NCI-H460 (cell line): Measurements from ENCODE around the gene ABCC2. TPM values are rescaled to one million over a fixed set of nuclear protein-coding genes. Genes with fewer than 3 reads are reported as not detected.
"Not testable (repeated sequence)": the region's sequence is repeated elsewhere in the genome, so short reads cannot be mapped to it uniquely, and the experiment has no call there.

Experiments used
- DNase-seq: peaks from one replicate; pipeline ENCODE4 v3.0.0-alpha.2; 2016; ENCODE audit warnings: low read depth; ENCODE audit errors: extremely low read depth
- polyA plus RNA-seq: library from polyadenylated mRNA; depleted of rRNA; stranded (reverse); fragments of >200 nt; gene quantifications from 2 replicates; pipeline ENCODE4 v1.2.3, GENCODE V29; 2014; cell fraction: nucleus; rRNA removed
- total RNA-seq: library from RNA; depleted of rRNA; stranded (reverse); fragments of >200 nt; shearing (Covaris generic); gene quantifications from 2 replicates; pipeline ENCODE4 v1.2.3, GENCODE V29; 2014; rRNA removed

ABCC2 gene
- total RNA-seq: 191 and 232 TPM in 2 replicates
- 403 and 538 TPM in 2 replicates for polyA plus RNA-seq

DNA sequence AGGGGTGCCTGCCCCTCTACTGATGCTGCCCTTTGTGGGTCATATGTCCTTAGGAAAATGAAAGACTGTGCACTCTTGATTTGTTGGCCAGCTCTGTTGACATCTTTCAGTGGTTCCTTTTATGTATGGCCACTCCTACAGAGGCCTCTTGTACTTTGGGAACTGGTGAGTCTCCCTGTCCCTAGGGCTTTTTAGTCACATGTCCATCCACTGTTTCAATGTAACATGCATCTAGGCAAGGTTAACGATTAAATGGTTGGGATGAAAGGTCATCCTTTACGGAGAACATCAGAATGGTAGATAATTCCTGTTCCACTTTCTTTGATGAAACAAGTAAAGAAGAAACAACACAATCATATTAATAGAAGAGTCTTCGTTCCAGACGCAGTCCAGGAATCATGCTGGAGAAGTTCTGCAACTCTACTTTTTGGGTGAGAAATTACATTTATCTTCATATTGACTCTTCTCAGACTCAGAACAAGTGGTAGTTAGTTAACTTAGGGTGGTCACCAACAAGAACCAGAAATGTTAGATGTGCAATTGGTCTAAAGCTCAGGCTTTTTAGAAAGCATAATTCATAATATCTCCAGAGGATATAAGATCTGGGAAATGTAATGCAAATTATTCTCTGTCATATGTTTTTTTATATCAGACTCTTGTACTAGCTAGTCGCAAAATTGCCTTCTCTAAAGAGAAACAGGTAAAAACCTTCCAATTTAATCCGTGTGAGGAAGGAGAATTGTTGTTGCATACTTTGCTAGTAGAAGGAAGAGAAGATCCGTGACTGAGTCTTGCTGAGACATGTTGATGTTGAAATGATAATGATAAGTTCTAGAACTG is at the start of gene ABCC2:
Gene ABCC2 (plus strand): TSS at position 194 of the 840 bp plus-strand sequence. CDS start 205 bp downstream, at position 399.
- DNase-seq: peak; percentile 86

DNA sequence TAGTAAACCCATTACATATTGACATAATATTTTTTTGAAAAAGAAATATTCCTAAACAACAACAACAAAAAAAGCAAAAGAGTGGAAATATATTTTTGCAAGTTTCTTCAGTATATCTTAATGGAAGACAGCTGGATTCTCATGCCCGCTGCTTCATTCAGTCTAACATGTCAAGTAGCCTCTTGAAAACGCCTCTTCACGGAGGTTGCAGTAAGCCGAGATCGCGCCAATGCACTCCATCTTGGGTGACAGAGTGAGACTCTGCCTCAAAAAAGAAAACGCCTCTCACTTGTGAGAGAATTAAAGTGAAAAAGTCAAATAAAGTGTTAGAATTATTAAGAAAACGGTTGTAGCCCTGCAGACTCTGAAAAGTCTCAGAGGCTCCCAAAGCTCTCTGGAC is 49.1 kb upstream of the ABCC2 start:
- no peak for DNase-seq

DNA sequence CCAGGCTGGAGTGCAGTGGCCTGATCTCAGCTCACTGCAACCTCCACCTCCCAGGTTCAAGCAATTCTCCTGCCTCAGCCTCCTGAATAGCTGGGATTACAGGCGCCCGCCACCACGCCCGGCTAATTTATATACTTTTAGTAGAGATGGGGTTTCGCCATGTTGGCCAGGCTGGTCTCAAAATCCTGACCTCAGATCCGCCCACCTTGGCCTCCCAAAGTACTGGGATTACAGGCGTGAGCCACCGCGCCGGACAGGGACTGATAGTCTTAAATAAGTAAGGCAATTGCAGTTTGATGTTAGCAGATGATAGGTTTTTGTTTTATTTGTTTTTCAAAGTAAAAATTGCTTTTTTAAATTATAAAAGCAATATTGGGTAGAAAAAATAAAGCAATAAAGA is 48.3 kb upstream of the ABCC2 start:
- DNase-seq: not testable (repeated sequence)

DNA sequence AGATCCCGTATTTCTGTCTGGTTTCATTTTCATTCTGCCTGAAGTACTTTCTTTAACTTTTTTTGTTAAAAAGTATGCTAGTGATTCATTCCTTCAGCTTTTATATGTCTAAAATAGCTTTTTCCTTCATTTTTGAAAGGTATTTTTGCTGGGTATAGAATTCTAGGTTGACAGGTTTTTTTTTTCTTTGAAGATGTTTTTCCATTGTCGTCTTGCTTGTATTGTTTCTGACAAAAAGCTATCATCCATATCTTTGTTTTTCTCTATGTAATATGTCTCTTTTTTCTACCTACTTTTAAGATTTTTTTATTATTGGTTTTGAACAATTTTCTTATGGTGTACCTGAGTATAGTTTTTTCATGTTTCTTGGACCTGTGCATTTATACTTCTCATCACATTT is 42.2 kb upstream of the ABCC2 start:
- no peak for DNase-seq

DNA sequence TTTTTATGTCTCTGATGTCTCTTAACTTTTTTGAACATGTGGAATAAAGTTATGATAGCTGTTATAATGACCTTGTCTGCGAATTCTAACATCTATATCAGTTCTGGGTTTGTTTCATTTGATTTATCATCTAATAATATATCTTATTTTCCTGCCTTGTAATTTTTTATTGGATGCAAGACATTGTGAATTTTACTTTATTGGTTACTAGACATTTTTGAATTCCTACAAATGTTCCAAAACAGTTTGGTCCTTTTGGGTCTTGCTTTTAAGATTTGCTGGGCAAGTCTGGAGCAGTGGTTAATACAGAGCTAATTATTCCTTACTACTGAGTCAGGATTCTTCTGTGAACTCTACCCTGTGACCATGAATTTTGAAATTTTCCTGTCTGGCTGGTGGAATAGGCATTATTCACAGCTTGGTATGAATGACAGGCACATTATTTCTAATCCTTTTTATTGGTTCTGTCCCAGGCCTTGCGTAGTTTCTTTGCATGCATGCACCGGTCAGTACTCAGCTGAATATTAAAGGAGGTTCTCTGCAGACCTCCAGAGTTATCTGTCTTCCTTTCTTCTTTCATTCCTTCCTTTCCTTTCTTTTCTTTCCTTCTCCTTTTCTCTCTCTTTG is 41.4 kb upstream of the ABCC2 start:
- DNase-seq: no peak

DNA sequence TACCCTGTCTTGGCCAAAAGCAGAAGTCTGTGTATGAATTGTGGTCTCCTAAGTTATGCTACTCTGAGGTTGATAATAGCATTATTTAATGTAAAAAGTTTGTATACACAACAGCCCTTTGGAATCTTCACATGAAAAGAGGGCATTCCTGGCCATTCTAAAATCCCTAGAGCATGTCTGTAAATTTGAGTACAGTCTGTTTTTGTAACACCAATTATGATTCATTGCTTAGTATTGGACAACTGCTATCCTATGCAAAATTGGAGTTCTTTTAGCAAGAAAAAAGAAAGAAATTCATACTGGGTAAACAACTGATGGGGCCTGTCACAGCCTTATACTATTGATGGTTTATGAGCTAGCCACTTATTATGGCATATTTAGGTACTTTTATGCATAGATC is 40.2 kb upstream of the ABCC2 start:
- no peak for DNase-seq

DNA sequence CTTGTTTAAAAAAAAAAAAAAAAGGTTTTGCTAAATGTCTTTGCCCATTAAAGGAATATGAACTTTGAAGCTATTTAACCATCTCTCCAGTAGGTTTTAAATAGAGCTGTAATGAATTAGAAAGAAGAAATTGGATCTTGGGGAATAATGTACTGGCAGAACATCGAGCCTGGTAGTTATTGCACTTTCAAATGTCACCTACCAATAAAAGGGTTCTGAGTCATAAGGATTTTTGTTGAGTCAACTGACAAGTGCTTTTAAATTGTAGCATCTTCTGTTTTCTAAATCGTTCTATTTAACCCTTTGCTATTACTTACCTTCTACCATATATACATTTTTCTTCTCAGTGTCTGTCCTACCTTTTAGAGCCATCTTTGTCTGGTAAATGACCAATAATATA is 39.7 kb upstream of the ABCC2 start:
- no peak for DNase-seq

DNA sequence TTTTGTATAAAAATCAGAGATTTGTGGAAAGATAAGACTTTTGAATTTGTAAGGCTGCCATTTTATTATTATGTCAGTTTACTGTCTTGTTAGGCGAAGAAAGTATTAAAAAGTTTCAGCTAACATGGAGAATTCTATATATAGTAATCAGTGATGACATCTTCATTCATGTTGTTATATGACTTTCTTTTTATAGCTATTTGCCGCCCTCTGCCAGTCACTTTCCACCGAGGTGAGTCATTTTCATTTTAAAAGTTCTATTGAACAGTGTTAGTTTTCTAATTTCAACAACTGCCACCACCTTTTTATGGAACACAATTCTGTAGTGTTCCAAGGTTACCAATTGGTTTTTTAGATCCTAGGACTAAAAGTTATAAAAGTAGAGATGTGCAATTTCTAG is 38.6 kb upstream of the ABCC2 start:
- no peak for DNase-seq

DNA sequence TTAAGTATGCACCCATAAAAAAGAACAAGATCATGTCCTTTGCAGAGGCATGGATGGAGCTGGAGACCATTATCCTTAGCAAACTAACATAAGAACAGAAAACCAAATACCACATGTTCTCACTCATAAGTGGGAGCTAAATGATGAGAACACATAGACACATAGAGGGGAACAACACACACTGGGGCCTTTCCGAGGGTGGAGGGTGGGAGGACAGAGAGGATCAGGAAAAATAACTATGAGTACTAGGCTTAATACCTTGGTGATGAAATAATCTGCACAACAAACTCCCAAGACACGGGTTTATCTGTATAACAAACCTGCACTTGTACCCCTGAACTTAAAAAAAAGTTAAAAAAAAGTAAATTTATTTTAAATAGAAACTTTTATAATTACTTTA is 36.3 kb upstream of the ABCC2 start:
- not testable (repeated sequence) for DNase-seq

DNA sequence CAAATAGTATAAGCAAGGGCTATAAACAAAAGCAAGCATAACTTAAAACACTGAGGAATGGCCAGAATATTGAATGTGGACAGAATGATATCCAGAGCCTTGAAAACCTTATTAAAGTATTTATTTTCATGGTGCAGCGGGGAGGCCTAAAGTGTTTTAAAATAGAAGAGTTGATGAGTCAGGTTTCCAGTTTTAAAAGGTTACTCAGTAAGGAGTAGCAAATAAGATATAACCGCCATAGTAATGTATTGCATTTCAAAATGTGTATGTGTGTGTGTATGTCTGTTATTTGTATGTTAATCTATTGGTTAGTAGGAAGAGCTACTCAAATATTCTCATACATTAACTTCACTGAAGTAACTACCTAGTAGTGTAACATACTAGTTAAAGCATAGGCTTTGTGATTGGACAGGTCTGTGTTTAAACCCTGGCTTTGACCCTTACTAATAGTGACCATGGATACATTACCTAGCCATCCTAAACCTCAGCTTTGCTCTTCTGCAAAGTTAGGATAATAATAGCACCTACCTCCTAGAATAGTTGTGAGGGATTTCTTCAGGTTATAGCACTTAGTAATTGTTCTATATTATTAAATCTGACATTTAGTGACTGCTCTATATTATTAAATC is 33.5 kb upstream of the ABCC2 start:
- no peak for DNase-seq

DNA sequence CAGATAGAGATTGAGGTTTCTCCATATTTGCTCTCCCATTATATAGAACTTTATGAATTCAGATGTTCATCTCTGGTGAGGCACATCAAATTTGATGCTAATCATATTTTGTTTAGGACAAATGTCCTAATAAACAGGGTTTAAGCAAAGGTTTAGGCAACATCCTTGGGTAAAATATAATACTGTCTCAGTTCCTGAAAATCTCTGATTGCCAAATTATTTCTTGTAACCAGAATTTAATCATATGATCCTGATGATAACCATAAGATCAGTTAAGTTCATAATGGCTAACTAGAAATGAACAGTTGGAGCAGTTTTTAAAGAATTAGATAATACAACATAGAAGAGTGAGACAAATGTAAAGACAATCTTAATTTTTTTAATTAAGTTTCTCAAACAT is 31.8 kb upstream of the ABCC2 start:
- DNase-seq: no peak

DNA sequence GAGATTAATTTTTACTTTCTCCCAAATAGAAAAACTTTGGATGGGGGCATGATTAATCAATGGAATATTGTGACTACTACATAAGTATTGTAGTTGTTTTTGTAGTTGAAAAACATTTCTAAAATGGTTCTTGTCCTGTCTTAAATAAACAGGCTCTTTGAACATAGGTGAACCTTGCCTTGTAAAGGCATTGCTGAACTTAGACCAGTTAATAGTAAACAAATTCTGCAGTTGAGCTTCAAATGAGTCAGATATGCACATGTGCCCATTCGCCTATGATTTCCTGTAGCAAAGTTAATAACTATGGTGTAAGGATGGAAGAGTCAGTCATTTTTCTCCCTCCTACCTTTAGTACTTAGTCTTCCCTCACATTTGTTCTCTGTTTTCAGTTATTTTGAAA is 27.8 kb upstream of the ABCC2 start:
- DNase-seq: no peak

DNA sequence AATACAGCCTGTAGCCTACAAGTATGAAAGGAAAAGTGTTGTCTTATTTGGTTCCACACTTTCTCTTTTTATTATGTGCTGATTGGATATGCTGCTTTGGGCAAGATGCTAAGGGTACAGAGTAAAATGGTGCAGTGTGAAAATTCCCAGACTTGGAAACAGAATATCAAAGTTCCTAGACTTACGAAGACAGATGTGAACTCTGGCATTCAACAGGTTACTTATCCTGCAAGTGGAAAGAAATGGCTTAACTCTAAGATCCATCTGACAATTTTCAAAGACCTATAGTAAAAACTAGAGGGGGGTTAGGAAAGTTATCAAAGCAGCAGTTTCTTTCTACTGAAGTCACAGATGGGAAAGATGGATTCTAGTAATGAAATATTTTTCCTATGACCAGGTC is 26.3 kb upstream of the ABCC2 start:
- DNase-seq: no peak

DNA sequence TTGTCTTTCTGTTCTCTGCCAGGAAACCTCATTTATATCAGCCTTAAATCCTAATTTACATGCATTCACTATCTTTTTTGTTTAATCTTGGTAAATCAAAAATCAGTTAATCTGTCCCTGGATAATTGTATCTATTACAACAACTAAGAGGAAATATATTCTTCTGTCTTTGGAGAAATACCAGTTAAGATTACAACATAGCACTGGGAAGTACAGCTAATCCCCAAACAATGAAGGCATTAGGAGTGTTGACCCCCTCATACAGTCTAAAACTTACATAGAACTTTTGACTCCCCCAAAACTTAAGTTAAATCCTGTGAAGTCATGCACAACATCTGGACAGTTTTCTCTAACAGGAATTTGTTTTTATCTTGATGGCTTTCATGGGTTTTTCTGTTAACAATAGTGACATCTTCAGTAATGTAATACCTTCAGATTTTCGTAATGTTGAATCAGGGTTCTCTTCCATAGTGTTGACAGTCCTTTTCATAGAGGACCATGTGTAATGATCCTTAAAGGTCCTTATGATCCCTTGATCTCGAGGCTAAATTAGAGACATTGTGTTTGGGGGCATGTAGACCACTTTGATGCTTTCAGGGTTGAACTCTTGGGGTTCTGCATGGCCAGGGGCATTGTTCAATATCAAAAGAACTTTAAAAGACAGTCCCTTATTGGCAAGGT is 24.1 kb upstream of the ABCC2 start:
- no peak for DNase-seq

DNA sequence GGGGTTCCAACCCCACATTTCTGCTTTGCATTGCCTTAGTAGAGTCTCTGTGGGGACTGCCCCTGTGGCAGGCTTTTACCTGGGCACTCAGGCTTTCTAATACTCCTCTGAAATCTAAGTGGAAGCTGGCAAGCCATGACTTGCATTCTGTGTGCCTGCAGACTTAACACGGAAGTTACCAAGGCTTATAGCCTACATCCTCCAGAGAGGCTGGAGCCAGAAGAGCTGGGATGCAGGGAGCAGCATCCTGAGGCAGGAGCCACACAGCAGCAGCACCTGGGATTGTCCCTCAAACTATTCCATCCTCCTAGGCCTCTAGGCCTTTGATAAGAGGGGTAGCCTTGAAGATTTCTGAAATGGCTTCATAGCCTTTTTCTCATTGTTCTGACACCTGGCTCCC is 22.1 kb upstream of the ABCC2 start:
- DNase-seq: no peak

DNA sequence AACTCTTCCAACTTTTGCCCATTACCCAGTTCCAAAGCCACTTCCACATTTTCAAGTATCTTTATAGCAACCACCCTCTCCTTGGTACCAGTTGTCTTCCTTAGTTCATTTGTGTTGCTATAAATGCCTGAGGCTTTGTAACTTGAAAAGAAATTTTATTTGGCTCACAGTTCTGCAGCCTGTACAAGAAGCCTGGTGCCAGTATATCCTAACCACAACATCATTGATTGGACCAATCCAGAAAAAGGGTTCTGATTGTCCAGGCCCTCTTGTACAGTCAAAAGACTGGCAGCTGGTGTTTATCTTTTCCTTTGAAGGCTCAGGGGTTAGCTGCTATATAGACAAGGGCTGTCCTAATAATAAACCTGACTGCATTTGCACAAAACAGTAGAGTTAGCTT is 21.1 kb upstream of the ABCC2 start:
- DNase-seq: no peak

DNA sequence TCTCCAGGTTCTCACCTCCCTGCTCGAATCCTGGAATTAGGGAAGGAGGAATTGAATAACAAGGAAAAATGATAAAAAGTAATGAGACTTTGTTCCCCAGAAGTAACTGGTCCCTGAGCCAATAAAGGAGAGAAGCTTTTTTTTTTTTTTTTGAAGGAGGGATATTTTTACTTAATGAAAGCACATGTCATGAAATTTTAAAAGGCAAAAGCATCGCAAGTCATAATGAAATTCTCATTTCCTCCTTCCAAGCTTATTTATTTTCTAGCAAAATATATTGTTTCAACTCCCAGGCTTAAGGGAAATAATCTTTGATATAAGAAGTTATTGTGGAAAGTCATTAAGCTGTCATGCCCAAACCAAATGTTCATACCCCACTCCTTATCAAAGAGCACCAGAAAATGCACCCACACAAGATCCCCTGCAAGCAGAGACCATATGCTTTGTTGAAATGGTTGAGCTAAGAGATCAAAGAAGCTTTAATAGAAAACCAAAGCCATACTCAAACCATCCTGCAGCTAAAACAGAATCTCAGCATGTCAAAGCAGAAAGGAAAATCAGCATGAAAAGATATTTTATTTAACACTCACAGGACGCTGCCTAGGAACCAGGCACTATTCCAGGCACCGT is 16.7 kb upstream of the ABCC2 start:
- DNase-seq: no peak

DNA sequence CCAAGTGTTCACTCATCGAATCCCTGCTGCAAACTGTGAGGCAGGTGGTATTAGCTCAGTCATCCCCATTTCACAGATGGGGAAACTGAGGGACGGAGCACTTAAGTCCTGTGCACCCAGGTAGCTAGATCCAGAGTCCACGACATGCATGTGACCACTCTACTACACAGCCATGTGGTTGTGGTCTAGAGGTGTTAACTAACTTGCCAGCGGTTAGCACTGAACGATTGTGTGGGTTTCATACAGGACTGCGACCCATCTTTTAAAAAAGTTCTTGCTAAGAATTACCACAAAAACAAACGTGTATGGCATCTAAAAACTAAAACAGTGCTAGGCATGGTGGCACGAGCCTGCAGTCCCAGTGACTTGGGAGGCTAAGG is 16.1 kb upstream of the ABCC2 start:
- no peak for DNase-seq

DNA sequence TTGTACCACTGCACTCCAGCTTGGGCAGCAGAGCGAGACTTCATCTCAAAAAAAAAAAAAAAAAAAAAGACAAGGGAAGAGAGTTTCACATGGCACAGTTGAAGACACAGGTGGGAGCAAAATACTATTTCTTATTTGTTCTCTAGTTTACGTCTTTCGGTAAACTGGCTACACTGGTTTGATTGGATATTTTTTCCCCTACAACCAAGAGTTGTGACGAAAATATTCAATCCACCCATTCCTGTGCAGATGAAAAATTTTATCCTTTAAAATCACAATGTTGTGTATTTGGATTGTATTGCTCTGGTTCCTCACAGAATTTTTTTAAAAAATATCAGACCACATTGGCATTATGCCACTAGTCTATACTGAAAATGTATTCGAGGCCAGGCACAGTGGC is 14.5 kb upstream of the ABCC2 start:
- no peak for DNase-seq

DNA sequence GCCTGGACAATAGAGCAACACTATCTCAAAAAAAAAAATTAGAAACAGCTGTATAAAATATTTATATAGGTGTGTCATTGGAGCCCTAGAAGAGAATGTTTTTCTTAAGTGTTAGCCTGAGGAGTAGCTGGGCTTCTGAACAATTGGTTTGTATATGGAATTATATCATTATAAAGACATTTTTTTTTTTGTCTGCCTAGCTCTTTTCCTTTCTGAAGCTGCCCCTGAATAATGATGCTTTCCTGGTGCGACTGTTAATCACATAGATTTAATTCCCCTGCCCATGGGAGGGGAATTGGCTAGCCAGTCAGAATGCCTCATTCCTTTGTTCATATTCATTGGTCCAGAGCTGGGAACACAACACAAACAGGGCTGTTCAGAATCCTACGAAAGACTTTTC is 13.9 kb upstream of the ABCC2 start:
- DNase-seq: no peak

DNA sequence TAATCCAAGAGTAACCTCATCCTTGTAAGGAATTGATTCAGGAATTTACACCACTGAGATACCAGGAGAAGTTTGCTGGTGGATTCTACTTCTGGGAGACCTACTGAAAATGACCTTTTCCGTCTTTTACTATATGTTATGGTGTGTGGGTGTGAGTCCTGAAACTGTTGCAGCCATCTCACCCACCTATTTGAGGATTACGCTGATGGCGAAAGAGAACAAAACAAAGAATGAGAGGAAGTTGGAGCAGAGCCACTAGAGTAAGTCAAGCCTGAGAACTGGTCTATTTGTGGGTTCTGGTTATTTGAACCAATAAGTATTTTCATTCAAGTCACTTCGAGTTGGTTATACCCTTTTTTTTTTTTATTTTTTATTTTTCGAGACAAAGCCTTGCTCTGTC is 12.7 kb upstream of the ABCC2 start:
- DNase-seq: no peak
